GM21528 (cell line): ENCODE results near the gene COQ2.
"Not testable (repeated sequence)": the region's sequence is repeated elsewhere in the genome, so short reads cannot be mapped to it uniquely, and the experiment has no call there.

ENCODE experiments used
- ATAC-seq: cut with Tn5 transposase; IDR thresholded peaks from one replicate; pipeline ENCODE4 v1.9.1; 2021; ENCODE audit warnings: mild to moderate bottlenecking, moderate library complexity; ENCODE audit not compliant: unreplicated experiment, low FRiP score

Gene COQ2

GRCh38 chr4:83284193-83285054 is at the start of gene COQ2:
COQ2 (minus strand) TSS chr4:83284798; CDS start chr4:83284764, 34 bp downstream.
- peak; percentile 84 for ATAC-seq

- no peak for ATAC-seq
Measured at GRCh38 chr4:83331956-83332355, 47.4 kb upstream of the COQ2 start.

- ATAC-seq = no peak
Measured at GRCh38 chr4:83329521-83330110, 45.0 kb upstream of the COQ2 start.

- ATAC-seq = no peak
Measured at GRCh38 chr4:83328521-83329187, 44.1 kb upstream of the COQ2 start.

GRCh38 chr4:83326546-83326945 is 41.9 kb upstream of the COQ2 start:
- no peak for ATAC-seq

- ATAC-seq = not testable (repeated sequence)
Measured at GRCh38 chr4:83325306-83325705, 40.7 kb upstream of the COQ2 start.

GRCh38 chr4:83323136-83323535 is 38.5 kb upstream of the COQ2 start:
- ATAC-seq = no peak

- no peak for ATAC-seq
Measured at GRCh38 chr4:83320548-83320947, 36.0 kb upstream of the COQ2 start.

- ATAC-seq = no peak
Measured at GRCh38 chr4:83318666-83319065, 34.1 kb upstream of the COQ2 start.

GRCh38 chr4:83317671-83318070 is 33.1 kb upstream of the COQ2 start:
- no peak for ATAC-seq

GRCh38 chr4:83316459-83317165 is 32.0 kb upstream of the COQ2 start:
- ATAC-seq = no peak

GRCh38 chr4:83315341-83315870 is 30.8 kb upstream of the COQ2 start:
- ATAC-seq = no peak

GRCh38 chr4:83308672-83309071 is 24.1 kb upstream of the COQ2 start:
- ATAC-seq = no peak

GRCh38 chr4:83307920-83308319 is 23.3 kb upstream of the COQ2 start:
- no peak for ATAC-seq

- no peak for ATAC-seq
Measured at GRCh38 chr4:83305187-83305586, 20.6 kb upstream of the COQ2 start.

GRCh38 chr4:83297548-83298260 is 13.1 kb upstream of the COQ2 start:
- ATAC-seq = no peak

GRCh38 chr4:83293305-83294046 is 8.9 kb upstream of the COQ2 start:
- ATAC-seq = no peak

GRCh38 chr4:83290059-83290774 is 5.6 kb upstream of the COQ2 start:
- ATAC-seq = not testable (repeated sequence)

- ATAC-seq = not testable (repeated sequence)
Measured at GRCh38 chr4:83288381-83288780, 3.8 kb upstream of the COQ2 start.
